Astrocyte (in vitro differentiated cells and primary cell): Measurements from ENCODE around the gene VWC2L. TPM values are rescaled to one million over a fixed set of nuclear protein-coding genes. Genes with fewer than 3 reads are reported as not detected.

ENCODE experiments used
- DNase-seq: peaks from one replicate; pipeline ENCODE4 v3.0.0-alpha.2; 2010; ENCODE audit warnings: low read depth
- FAIRE-seq: peaks from 2 replicates; lab custom pipeline; 2011; peaks lifted over from hg19 to GRCh38; lab: Jason Lieb, UNC
- H2AFZ ChIP-seq: 2 replicates; pipeline ENCODE4 v1.6.0; 2012; ENCODE audit warnings: low read depth, low read length, inconsistent platforms
- H3K27ac ChIP-seq: 2 replicates; pipeline ENCODE4 v1.5.1; 2011; ENCODE audit warnings: low read depth, low read length, inconsistent platforms
- H3K27me3 ChIP-seq: 2 replicates; pipeline ENCODE4 v1.6.0; 2011; ENCODE audit warnings: low read length, inconsistent platforms; ENCODE audit not compliant: insufficient read depth
- H3K36me3 ChIP-seq: 2 replicates; pipeline ENCODE4 v1.5.1; 2011; ENCODE audit warnings: low read length, inconsistent platforms; ENCODE audit not compliant: insufficient read depth
- H3K4me1 ChIP-seq: 2 replicates; pipeline ENCODE4 v1.5.1; 2011; ENCODE audit warnings: low read length, inconsistent platforms; ENCODE audit not compliant: insufficient read depth
- H3K4me2 ChIP-seq: 2 replicates; pipeline ENCODE4 v1.6.0; 2012; ENCODE audit warnings: low read length, inconsistent platforms
- H3K4me3 ChIP-seq: 2 replicates; pipeline ENCODE4 v1.5.1; 2011; ENCODE audit warnings: low read depth, mild to moderate bottlenecking, low read length, inconsistent platforms; ENCODE audit not compliant: insufficient read depth
- H3K79me2 ChIP-seq: 2 replicates; pipeline ENCODE4 v1.6.0; 2012; ENCODE audit warnings: mild to moderate bottlenecking, low read length, inconsistent platforms; ENCODE audit not compliant: insufficient read depth
- H3K9ac ChIP-seq: 2 replicates; pipeline ENCODE4 v1.6.0; 2012; ENCODE audit warnings: mild to moderate bottlenecking, low read length, inconsistent platforms
- H3K9me3 ChIP-seq: 2 replicates; pipeline ENCODE4 v1.5.1; 2012; ENCODE audit warnings: low read depth, mild to moderate bottlenecking, low read length, inconsistent platforms; ENCODE audit not compliant: insufficient read depth
- H4K20me1 ChIP-seq: 2 replicates; pipeline ENCODE4 v1.6.0; 2012; ENCODE audit warnings: low read length, inconsistent platforms; ENCODE audit not compliant: insufficient read depth
- H3K27ac Mint-ChIP-seq: one replicate; pipeline ENCODE4 v1.8.0; 2021; ENCODE audit warnings: mild to moderate bottlenecking, mixed read lengths; ENCODE audit not compliant: unreplicated experiment
- H3K27me3 Mint-ChIP-seq: one replicate; pipeline ENCODE4 v1.8.0; 2021; ENCODE audit warnings: low read depth, mixed read lengths; ENCODE audit not compliant: unreplicated experiment
- H3K36me3 Mint-ChIP-seq: one replicate; pipeline ENCODE4 v1.8.0; 2021; ENCODE audit warnings: low read depth, mixed read lengths; ENCODE audit not compliant: unreplicated experiment
- H3K4me1 Mint-ChIP-seq: one replicate; pipeline ENCODE4 v1.8.0; 2021; ENCODE audit warnings: low read depth, mixed read lengths; ENCODE audit not compliant: unreplicated experiment
- H3K4me3 Mint-ChIP-seq: one replicate; pipeline ENCODE4 v1.8.0; 2021; ENCODE audit warnings: mild to moderate bottlenecking, moderate library complexity, mixed read lengths; ENCODE audit not compliant: unreplicated experiment
- H3K9me3 Mint-ChIP-seq: one replicate; pipeline ENCODE4 v1.8.0; 2021; ENCODE audit warnings: mild to moderate bottlenecking, mixed read lengths; ENCODE audit not compliant: unreplicated experiment
- CTCF ChIP-seq: IDR thresholded peaks from 2 replicates; pipeline ENCODE4 v1.5.1; 2011; ENCODE audit warnings: low read depth, mild to moderate bottlenecking, inconsistent platforms, low read length, moderate library complexity; ENCODE audit not compliant: insufficient read depth
- EZH2 ChIP-seq: IDR thresholded peaks from 2 replicates; pipeline ENCODE4 v1.6.1; 2012; ENCODE audit warnings: mild to moderate bottlenecking, low read length, inconsistent platforms; ENCODE audit not compliant: insufficient read depth
- total RNA-seq: library from RNA; stranded (reverse); gene quantifications from 2 replicates; pipeline ENCODE4 v1.2.1, GENCODE V29; 2021

The VWC2L gene
- total RNA-seq, 1 donor from 2014 or later, result not detected

GRCh38 chr2:214489181-214489580, 78.3 kb downstream of the VWC2L start:
- Mint-ChIP-seq H3K4me1 (no peaks in the 10 kb centered on the region), H3K9me3 (no peaks in the 10 kb centered on the region), H3K27me3 (no peaks in the 10 kb centered on the region), H3K36me3 (no peaks in the 10 kb centered on the region), H3K4me3 (no peak overlapping the region), H3K27ac (no peak overlapping the region)
- Histone ChIP-seq H4K20me1 (no peaks in the 10 kb centered on the region), H3K4me3 (no peak overlapping the region), H3K9me3 (no peaks in the 10 kb centered on the region), H3K27ac (no peak overlapping the region), H2AFZ (no peak overlapping the region), H3K9ac (no peak overlapping the region), H3K79me2 (no peaks in the 10 kb centered on the region), H3K4me1 (no peaks in the 10 kb centered on the region), H3K36me3 (no peaks in the 10 kb centered on the region), H3K4me2 (no peak overlapping the region), H3K27me3 (no peaks in the 10 kb centered on the region)
- TF ChIP-seq CTCF (no peak), EZH2 (no peak)
- no peak for FAIRE-seq
- DNase-seq, result no peak

GRCh38 chr2:214489702-214490101, 78.8 kb downstream of the VWC2L start:
- no peak overlapping the region for H3K4me3 ChIP-seq
- FAIRE-seq (no peak), DNase-seq (no peak)
- TF ChIP-seq CTCF, result no peak
- no peak for TF ChIP-seq EZH2
- H3K4me2 ChIP-seq, result no peak overlapping the region
- Mint-ChIP-seq H3K9me3 (no peaks in the 10 kb centered on the region), H3K36me3 (no peaks in the 10 kb centered on the region), H3K27me3 (no peaks in the 10 kb centered on the region), H3K4me1 (no peaks in the 10 kb centered on the region), H3K27ac (no peak overlapping the region), H3K4me3 (no peak overlapping the region)
- no peak overlapping the region for H3K27ac ChIP-seq
- H3K9me3 ChIP-seq, result no peaks in the 10 kb centered on the region
- no peaks in the 10 kb centered on the region for H4K20me1 ChIP-seq
- no peak overlapping the region for H2AFZ ChIP-seq
- H3K36me3 ChIP-seq, result no peaks in the 10 kb centered on the region
- no peaks in the 10 kb centered on the region for H3K4me1 ChIP-seq
- no peaks in the 10 kb centered on the region for H3K27me3 ChIP-seq
- no peak overlapping the region for H3K9ac ChIP-seq
- H3K79me2 ChIP-seq, result no peaks in the 10 kb centered on the region

- Histone ChIP-seq H3K27me3 (no peaks in the 10 kb centered on the region), H3K36me3 (no peaks in the 10 kb centered on the region), H3K27ac (no peak overlapping the region), H3K4me3 (no peak overlapping the region), H3K4me1 (no peaks in the 10 kb centered on the region), H4K20me1 (no peaks in the 10 kb centered on the region), H3K9me3 (no peaks in the 10 kb centered on the region), H3K9ac (no peak overlapping the region), H2AFZ (no peak overlapping the region), H3K4me2 (no peak overlapping the region), H3K79me2 (no peaks in the 10 kb centered on the region)
- H3K27me3 Mint-ChIP-seq, result no peaks in the 10 kb centered on the region
- H3K4me3 Mint-ChIP-seq, result no peak overlapping the region
- TF ChIP-seq EZH2, result no peak
- H3K27ac Mint-ChIP-seq, result no peak overlapping the region
- FAIRE-seq, result no peak
- DNase-seq, result no peak
- no peaks in the 10 kb centered on the region for H3K36me3 Mint-ChIP-seq
- no peaks in the 10 kb centered on the region for H3K4me1 Mint-ChIP-seq
- no peaks in the 10 kb centered on the region for H3K9me3 Mint-ChIP-seq
These were observed 81.3 kb downstream of the VWC2L start for GRCh38 chr2:214492152-214492551.
